GM12878 (cell line): Measurements from ENCODE around the gene EIF6. TPM values are rescaled to one million over a fixed set of nuclear protein-coding genes. Genes with fewer than 3 reads are reported as not detected.
A peak's percentile ranks its signal among the peaks of the same experiment; 100 is the strongest.

Experiments used
- ATAC-seq: fragments of 200-7000 bp; cut with Tn5 transposase; 3 replicates; pipeline ENCODE4 v1.9.1; 2020; ENCODE audit warnings: mild to moderate bottlenecking, moderate library complexity
- BruUV-seq: library from RNA; stranded (reverse); fragments of 400-500 nt; replicated peaks from 2 replicates; lab custom pipeline; 2021; lab: Mats Ljungman, UMichigan
- CTCF ChIA-PET: fragments of 300-600 bp; sonication (Branson Sonifier 250); formaldehyde crosslinking; extraction: SDS; loops from one replicate; lab custom pipeline; 2021; ENCODE audit warnings: inconsistent platforms; lab: Yijun Ruan, JAX
- POLR2A ChIA-PET: fragments of 350-600 bp; formaldehyde crosslinking; extraction: SDS; loops from one replicate; lab custom pipeline; 2021; ENCODE audit warnings: inconsistent platforms; lab: Charles Lee
- RAD21 ChIA-PET: fragments of 300-600 bp; sonication (Branson Sonifier 250); formaldehyde crosslinking; loops from one replicate; lab custom pipeline; 2023; ENCODE audit warnings: antibody characterized with exemption; ENCODE audit not compliant: unreplicated experiment; lab: Charles Lee
- SMC1A ChIA-PET: fragments of 300-600 bp; sonication (Branson Sonifier 250); formaldehyde crosslinking; loops from one replicate; lab custom pipeline; 2023; ENCODE audit not compliant: unreplicated experiment, uncharacterized antibody; lab: Charles Lee
- DNase-seq: peaks from one replicate; pipeline ENCODE4 v3.0.0-alpha.2; 2011; ENCODE audit warnings: low read depth, low spot score
- FAIRE-seq: peaks from 3 replicates; lab custom pipeline; 2011; peaks lifted over from hg19 to GRCh38; lab: Jason Lieb, UNC
- H2AFZ ChIP-seq: 2 replicates; pipeline ENCODE4 v1.6.0; 2011; ENCODE audit warnings: low read depth, low read length, control low read depth; ENCODE audit not compliant: control insufficient read depth
- H3K27ac ChIP-seq: 2 replicates; pipeline ENCODE4 v1.5.1; 2011; ENCODE audit warnings: control low read depth; ENCODE audit not compliant: control insufficient read depth, insufficient read depth
- H3K27me3 ChIP-seq, 2 experiments: replicated peaks in 1 of 2; 2 replicates each; pipeline versions ENCODE4 v1.6.0 to v1.6.1; 2011; ENCODE audit warnings: low read length in 1 of 2; ENCODE audit not compliant: control insufficient read depth in 2 of 2, insufficient read depth in 2 of 2
- H3K36me3 ChIP-seq, 2 experiments: 2 replicates each; pipeline ENCODE4 v1.5.1; 2011; ENCODE audit warnings: low read length in 1 of 2; ENCODE audit not compliant: control insufficient read depth in 2 of 2, insufficient read depth in 2 of 2
- H3K4me1 ChIP-seq: 2 replicates; pipeline ENCODE4 v1.6.1; 2011; ENCODE audit warnings: mild to moderate bottlenecking, low read length, moderate library complexity, mixed read lengths; ENCODE audit not compliant: control insufficient read depth, insufficient read depth
- H3K4me2 ChIP-seq: 2 replicates; pipeline ENCODE4 v1.6.0; 2011; ENCODE audit warnings: control low read depth; ENCODE audit not compliant: control insufficient read depth, insufficient read depth
- H3K4me3 ChIP-seq: fragments of 200-600 bp; sonication (generic); 2 replicates; pipeline ENCODE4 v1.5.1; 2016
- H3K79me2 ChIP-seq: 2 replicates; pipeline ENCODE4 v1.6.0; 2011; ENCODE audit warnings: low read length; ENCODE audit not compliant: control insufficient read depth, insufficient read depth
- H3K9ac ChIP-seq: 2 replicates; pipeline ENCODE4 v1.8.0; 2011; ENCODE audit warnings: low read length, control low read depth, mixed read lengths; ENCODE audit not compliant: control insufficient read depth, insufficient read depth
- H3K9me3 ChIP-seq: replicated peaks from 3 replicates; pipeline ENCODE4 v1.5.1; 2011; ENCODE audit warnings: mild to moderate bottlenecking, low read length; ENCODE audit not compliant: control insufficient read depth, insufficient read depth
- H4K20me1 ChIP-seq: 2 replicates; pipeline ENCODE4 v1.6.0; 2011; ENCODE audit not compliant: control insufficient read depth, insufficient read depth
- BMI1 ChIP-seq: fragments of 450-650 bp; IDR thresholded peaks from 2 replicates; pipeline ENCODE4 v1.6.1; 2016; ENCODE audit warnings: mild to moderate bottlenecking, moderate library complexity, borderline replicate concordance
- CBFB ChIP-seq: IDR thresholded peaks from 2 replicates; pipeline ENCODE4 v1.6.1; 2016; ENCODE audit warnings: antibody characterized with exemption, low read depth
- GATAD2B ChIP-seq: fragments of 450-650 bp; conservative IDR thresholded peaks from 2 replicates; pipeline ENCODE4 v1.6.1; 2017; ENCODE audit warnings: low read depth, mild to moderate bottlenecking, moderate library complexity
- HDAC2 ChIP-seq: fragments of 200-600 bp; sonication (generic); IDR thresholded peaks from 2 replicates; pipeline ENCODE4 v1.6.1; 2017
- KLF5 ChIP-seq: fragments of 450-650 bp; IDR thresholded peaks from 2 replicates; pipeline ENCODE4 v1.6.1; 2014; ENCODE audit warnings: mild to moderate bottlenecking; ENCODE audit not compliant: partially characterized antibody
- MTA2 ChIP-seq: fragments of 450-650 bp; IDR thresholded peaks from 2 replicates; pipeline ENCODE4 v1.6.1; 2016; ENCODE audit warnings: low read depth, mild to moderate bottlenecking, moderate library complexity
- MYB ChIP-seq: fragments of 150-350 bp; IDR thresholded peaks from 2 replicates; pipeline ENCODE4 v1.6.1; 2014; ENCODE audit warnings: mild to moderate bottlenecking, low read depth, low read length, borderline replicate concordance
- NFYB ChIP-seq: IDR thresholded peaks from 2 replicates; pipeline ENCODE4 v1.6.1; 2011; ENCODE audit warnings: low read depth, mild to moderate bottlenecking, low read length, improper control_type of control experiment, moderate library complexity; ENCODE audit not compliant: insufficient read depth
- NR2C1 ChIP-seq: fragments of 450-650 bp; IDR thresholded peaks from 2 replicates; pipeline ENCODE4 v1.6.1; 2017; ENCODE audit warnings: antibody characterized with exemption, mild to moderate bottlenecking, moderate library complexity
- PKNOX1 ChIP-seq: fragments of 450-650 bp; IDR thresholded peaks from 2 replicates; pipeline ENCODE4 v1.6.1; 2016; ENCODE audit warnings: mild to moderate bottlenecking
- RAD21 ChIP-seq: IDR thresholded peaks from 2 replicates; pipeline ENCODE4 v1.6.1; 2011; ENCODE audit warnings: mild to moderate bottlenecking, low read depth, low read length, moderate library complexity; ENCODE audit not compliant: insufficient read depth
- RB1 ChIP-seq: fragments of 450-650 bp; formaldehyde crosslinking; IDR thresholded peaks from 2 replicates; pipeline ENCODE4 v1.6.1; 2017; ENCODE audit warnings: mild to moderate bottlenecking, borderline replicate concordance
- SMAD5 ChIP-seq: IDR thresholded peaks from 2 replicates; pipeline ENCODE4 v1.6.1; 2016; ENCODE audit warnings: antibody characterized with exemption, low read depth
- TBL1XR1 ChIP-seq: IDR thresholded peaks from 2 replicates; pipeline ENCODE4 v1.6.1; 2012; ENCODE audit warnings: low read depth, low read length, improper control_type of control experiment
- USF1 ChIP-seq: IDR thresholded peaks from 2 replicates; pipeline ENCODE4 v1.6.1; 2011; ENCODE audit warnings: borderline replicate concordance, low read depth, mild to moderate bottlenecking, moderate library complexity, mixed read lengths, low read length; ENCODE audit not compliant: insufficient read depth; ENCODE audit errors: extremely low read length
- ZZZ3 ChIP-seq: IDR thresholded peaks from 2 replicates; pipeline ENCODE4 v1.6.1; 2011; ENCODE audit warnings: low read depth; ENCODE audit not compliant: control insufficient read depth, insufficient read length
- WGBS: methylation state at CpG from one replicate; pipeline ENCODE4 v1.1.6; 2016; ENCODE audit warnings: low lambda C conversion rate; ENCODE audit not compliant: insufficient replicate concordance, insufficient coverage; ENCODE audit errors: missing lambda C conversion rate; 5-methylcytosine and 5-hydroxymethylcytosine counted together
- in situ Hi-C: fragments of 300-500 bp; cut with MboI; formaldehyde crosslinking; loops from 9 replicates; pipeline ENCODE4 v1.14.3; 2018; ENCODE audit warnings: mixed read lengths
- intact Hi-C: fragments of 100-400 bp; cut with micrococcal nuclease; formaldehyde crosslinking; loops from one replicate; pipeline ENCODE4 v1.14.2; 2022; ENCODE audit not compliant: unreplicated experiment
- polyA plus RNA-seq, 11 experiments: library from polyadenylated mRNA; depleted of rRNA in 4 of 11; unstranded in 6 of 11; stranded (reverse) in 5 of 11; fragments of >200 nt; fragmentation: Nextera tagmentation in 4 of 11; fragmentation: Illumina TruSeq in 1 of 11; extraction: Ambion mirVana in 4 of 11; extraction: Trizol in 1 of 11; gene quantifications; 1 replicate in 1 of 11; 2 replicates in 10 of 11; pipeline versions ENCODE4 v1.2.1 to v1.2.3, GENCODE V29; 2011 to 2016; ENCODE audit warnings: inconsistent platforms in 2 of 11, missing spikeins in 2 of 11, low read depth in 1 of 11
- total RNA-seq, 4 experiments: library from RNA; depleted of rRNA in 3 of 4; stranded (reverse); fragments of >200 nt in 3 of 4; fragmentation: Illumina TruSeq in 1 of 4; extraction: Trizol in 1 of 4; gene quantifications; 2 replicates each; pipeline versions ENCODE4 v1.2.1 to v1.2.3, GENCODE V29; 2013 to 2021

Gene EIF6
- total and polyA plus RNA-seq, 10 of the 15 experiments (the other 5 are each of a cell fraction or from before 2014, with no cell fraction given), result 127 to 607 (median 197) TPM

- TF ChIP-seq MTA2, result 0 out of 2 replicates have a peak, but pooled peaks have one; percentile 9
- TF ChIP-seq TBL1XR1, result no peak
- TF ChIP-seq RAD21, result peak; percentile 92
- TF ChIP-seq ZZZ3, result no peak
- TF ChIP-seq, all 136 proteins: peak for 11
Measured at GRCh38 chr20:35303735-35304491, 19.3 kb upstream of the EIF6 start (continued).

DNA sequence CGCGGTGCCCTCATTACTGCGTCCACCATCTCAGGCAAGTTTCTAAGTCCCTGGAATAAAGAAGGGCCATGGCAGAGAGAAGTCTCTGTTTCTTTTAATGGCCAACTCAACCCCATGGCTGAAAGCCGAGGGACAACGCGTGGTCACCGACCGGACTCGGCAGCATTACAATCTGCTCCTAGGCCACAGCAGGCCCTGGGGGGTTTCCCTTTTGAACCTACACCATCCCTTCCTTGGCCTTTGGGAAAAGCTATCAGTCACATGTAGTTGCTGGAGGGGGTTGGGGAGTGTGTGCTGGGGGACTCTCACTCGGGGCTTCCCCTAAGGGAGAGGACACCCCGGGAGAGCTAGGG lies 18.8 kb upstream of the EIF6 start:
- no peak overlapping the region for H2AFZ ChIP-seq
- H3K9ac ChIP-seq, result no peak overlapping the region
- no TSS peak for BruUV-seq
- peaks cover 3% of the 10 kb centered on the region for H3K4me1 ChIP-seq
- DNase-seq (no peak), ATAC-seq (no peak), FAIRE-seq (no peak)
- H3K27ac ChIP-seq, result no peak overlapping the region
- ChIA-PET POLR2A (interaction anchor here (0.8 to 1.2 kb wide), 2 partner anchors 26 to 28 kb away, joined by 3 to 4 read pairs; no protein-coding TSS in a partner anchor), RAD21 (interaction anchor here (0.9 to 2.2 kb wide), 6 partner anchors 11 to 144 kb away, joined by 3 to 8 read pairs (median 4); no protein-coding TSS in a partner anchor), CTCF (interaction anchor here (0.7 to 7.3 kb wide), 20 partner anchors 8 to 591 kb away, joined by 3 to 81 read pairs (median 5); partner anchors contain the start of genes EIF6, FAM83C and MMP24OS), SMC1A (interaction anchor here (0.8 to 2.7 kb wide), 4 partner anchors 24 to 157 kb away, joined by 3 to 9 read pairs (median 5); no protein-coding TSS in a partner anchor)
- no peak overlapping the region for H3K4me3 ChIP-seq
- no peaks in the 10 kb centered on the region for H3K27me3 ChIP-seq
- intact Hi-C loops, result loop anchor here (1.0 kb wide), 1 partner anchor 136 kb away; no protein-coding TSS in a partner anchor
- WGBS, result 73% methylated on average over 11 of the region's 11 CpGs
- H3K4me2 ChIP-seq, result no peak overlapping the region
- in situ Hi-C loops, result loop anchor here (5.0 kb wide), 1 partner anchor 144 kb away; no protein-coding TSS in a partner anchor
- no peaks in the 10 kb centered on the region for H3K79me2 ChIP-seq
- H3K9me3 ChIP-seq, result no peaks in the 10 kb centered on the region
- no peaks in the 10 kb centered on the region for H4K20me1 ChIP-seq
- no peak for TF ChIP-seq PKNOX1
- no peak for TF ChIP-seq CBFB
- TF ChIP-seq HDAC2, result no peak
- TF ChIP-seq MYB, result no peak
- TF ChIP-seq SMAD5, result no peak
- TF ChIP-seq USF1, result no peak
- TF ChIP-seq BMI1, result no peak
- TF ChIP-seq GATAD2B, result no peak
- TF ChIP-seq RB1, result no peak
- TF ChIP-seq NFYB, result no peak
- no peak for TF ChIP-seq NR2C1
- TF ChIP-seq KLF5, result no peak
- peaks cover 3 to 5% of the 10 kb centered on the region in 2 experiments; a peak in 2 of 4 replicates for H3K36me3 ChIP-seq
